ENCODE results near the gene SYNGAP1.

DNA sequence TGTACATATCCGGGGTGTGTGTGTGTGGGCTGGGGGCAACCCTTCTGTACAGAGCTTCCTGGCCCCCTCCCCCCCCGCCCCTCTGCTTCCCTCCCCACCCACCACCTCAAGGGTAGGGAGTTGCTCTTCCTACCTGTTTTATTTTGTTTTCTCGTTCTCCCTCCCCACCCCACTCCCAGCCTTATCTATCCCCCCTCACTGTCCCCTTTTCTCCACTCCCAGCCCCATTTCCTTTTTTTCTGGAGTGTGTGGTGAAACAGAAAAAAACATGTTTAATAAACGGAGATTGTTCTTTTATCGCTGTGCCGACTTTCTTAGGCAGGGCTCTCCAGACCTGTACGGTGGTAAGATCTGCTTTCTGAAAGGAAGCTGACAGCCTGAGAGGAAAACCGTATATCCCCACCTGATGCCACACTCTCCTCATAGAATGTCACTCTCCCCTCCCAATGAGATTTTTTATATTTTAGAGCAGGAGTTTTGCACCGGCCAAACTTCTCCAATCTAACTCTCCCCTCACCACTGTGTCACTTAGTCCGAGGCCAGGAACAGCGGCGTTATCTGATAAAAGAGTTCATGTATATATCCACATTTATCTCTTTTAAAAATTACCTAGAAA, 33.6 kb downstream of the SYNGAP1 start:
- TF ChIP-seq CTCF (IDR thresholded peaks at IDR 0.05; ENCODE audit: insufficient read depth, low read length, poor library complexity, severe bottlenecking) (no peak), EZH2phosphoT487 (conservative IDR thresholded peaks at IDR 0.05; ENCODE audit: low read length) (no peak)
